GM23338 (cell line): Measurements from ENCODE around the gene C13orf46. TPM values are rescaled to one million over a fixed set of nuclear protein-coding genes. Genes with fewer than 3 reads are reported as not detected.

ENCODE experiments used
- ATAC-seq: fragments of 200-7000 bp; cut with Tn5 transposase; 3 replicates; pipeline ENCODE4 v1.9.1; 2020
- DNase-seq: peaks from one replicate; pipeline ENCODE4 v3.0.0-alpha.2; 2015; ENCODE audit warnings: low spot score
- H2AFZ ChIP-seq: fragments of 200-600 bp; sonication (generic); 2 replicates; pipeline ENCODE4 v1.8.0; 2016; ENCODE audit warnings: antibody characterized with exemption, mild to moderate bottlenecking, moderate library complexity
- H3F3A ChIP-seq: fragments of 200-600 bp; sonication (generic); replicated peaks from 2 replicates; pipeline ENCODE4 v1.8.0; 2017; ENCODE audit warnings: antibody characterized with exemption, mixed run types, low read depth
- H3K27ac ChIP-seq: fragments of 200-600 bp; sonication (generic); 2 replicates; pipeline ENCODE4 v1.6.1; 2016; ENCODE audit warnings: low read depth
- H3K27me3 ChIP-seq: fragments of 200-600 bp; sonication (generic); 2 replicates; pipeline ENCODE4 v1.8.0; 2016; ENCODE audit warnings: mild to moderate bottlenecking, mixed run types, moderate library complexity; ENCODE audit not compliant: insufficient read depth
- H3K36me3 ChIP-seq: fragments of 200-600 bp; sonication (generic); 2 replicates; pipeline ENCODE4 v1.8.0; 2016; ENCODE audit warnings: mild to moderate bottlenecking; ENCODE audit not compliant: insufficient read depth
- H3K4me1 ChIP-seq: fragments of 200-600 bp; sonication (generic); 2 replicates; pipeline ENCODE4 v1.8.0; 2016; ENCODE audit warnings: mild to moderate bottlenecking, moderate library complexity; ENCODE audit not compliant: insufficient read depth
- H3K4me2 ChIP-seq: fragments of 200-600 bp; sonication (generic); 2 replicates; pipeline ENCODE4 v1.7.1; 2017; ENCODE audit warnings: mixed run types
- H3K4me3 ChIP-seq: fragments of 200-600 bp; sonication (generic); 2 replicates; pipeline ENCODE4 v1.6.1; 2016; ENCODE audit warnings: mixed run types
- H3K79me2 ChIP-seq: fragments of 200-600 bp; sonication (generic); replicated peaks from 2 replicates; pipeline ENCODE4 v1.8.0; 2017; ENCODE audit warnings: mild to moderate bottlenecking; ENCODE audit not compliant: insufficient read depth
- H3K9me2 ChIP-seq: fragments of 200-600 bp; sonication (generic); 2 replicates; pipeline ENCODE4 v1.8.0; 2017; ENCODE audit not compliant: insufficient read depth
- H4K20me1 ChIP-seq: fragments of 200-600 bp; sonication (generic); replicated peaks from 2 replicates; pipeline ENCODE4 v1.8.0; 2017; ENCODE audit warnings: mild to moderate bottlenecking; ENCODE audit not compliant: insufficient read depth
- H3K27ac Mint-ChIP-seq: 2 replicates; pipeline ENCODE4 v1.8.0; 2020; ENCODE audit warnings: inconsistent platforms, mild to moderate bottlenecking, moderate library complexity, mixed read lengths
- H3K27me3 Mint-ChIP-seq: 3 replicates; pipeline ENCODE4 v1.8.0; 2022; ENCODE audit warnings: low read depth, mild to moderate bottlenecking, moderate library complexity, mixed read lengths, inconsistent platforms; ENCODE audit not compliant: insufficient read depth, poor library complexity
- H3K36me3 Mint-ChIP-seq: 3 replicates; pipeline ENCODE4 v1.8.0; 2021; ENCODE audit warnings: low read depth, mild to moderate bottlenecking, inconsistent platforms, moderate library complexity, mixed read lengths
- H3K4me1 Mint-ChIP-seq: 3 replicates; pipeline ENCODE4 v1.8.0; 2020; ENCODE audit warnings: mild to moderate bottlenecking, inconsistent platforms, mixed read lengths
- H3K4me3 Mint-ChIP-seq: 3 replicates; pipeline ENCODE4 v1.8.0; 2021; ENCODE audit warnings: moderate library complexity, mild to moderate bottlenecking, inconsistent platforms, mixed read lengths
- H3K9me3 Mint-ChIP-seq: 3 replicates; pipeline ENCODE4 v1.8.0; 2020; ENCODE audit warnings: moderate library complexity, mild to moderate bottlenecking, inconsistent platforms, mixed read lengths
- CREB1 ChIP-seq: fragments of 250-450 bp; sonication (Bioruptor Pico); IDR thresholded peaks from 2 replicates; pipeline ENCODE4 v1.5.0; 2020; ENCODE audit warnings: low read depth, mild to moderate bottlenecking, moderate library complexity
- ETS1 ChIP-seq: IDR thresholded peaks from 2 replicates; pipeline ENCODE4 v1.6.1; 2016; ENCODE audit warnings: antibody characterized with exemption
- EZH2 ChIP-seq: fragments of 200-600 bp; sonication (generic); IDR thresholded peaks from one replicate; pipeline ENCODE4 v1.8.0; 2017; ENCODE audit warnings: antibody characterized with exemption, mild to moderate bottlenecking, low read depth; ENCODE audit not compliant: unreplicated experiment
- NANOG ChIP-seq: IDR thresholded peaks from 2 replicates; pipeline ENCODE4 v1.6.1; 2016; ENCODE audit warnings: antibody characterized with exemption, borderline replicate concordance
- ZNF114 ChIP-seq: fragments of 250-450 bp; sonication (Bioruptor Pico); IDR thresholded peaks from 2 replicates; pipeline ENCODE4 v1.5.0; 2020; ENCODE audit warnings: mild to moderate bottlenecking, moderate library complexity
- ZNF462 ChIP-seq: fragments of 250-450 bp; sonication (Bioruptor Pico); IDR thresholded peaks from 2 replicates; pipeline ENCODE4 v1.5.0; 2020; ENCODE audit warnings: mild to moderate bottlenecking, moderate library complexity
- polyA plus RNA-seq: library from polyadenylated mRNA; unstranded; fragments of >200 nt; fragmentation: Nextera tagmentation; extraction: Ambion mirVana; gene quantifications from 2 replicates; pipeline ENCODE4 v1.2.1, GENCODE V29; 2016
- total RNA-seq: library from RNA; depleted of rRNA; stranded (reverse); fragments of >200 nt; shearing (Covaris generic); gene quantifications from 2 replicates; pipeline ENCODE4 v1.2.3, GENCODE V29; 2014

Gene C13orf46
- total and polyA plus RNA-seq, 2 experiments from 2014 or later, result 0.44 to 1.5 TPM

- TF ChIP-seq ZNF462 (no peak), ETS1 (no peak), CREB1 (CRISPR knock-in tag) (no peak), EZH2 (no peak)
These were observed 36.8 kb downstream of the C13orf46 start (continued) for GRCh38 chr13:113937073-113937472.

GRCh38 chr13:113936166-113936965 is 37.5 kb downstream of the C13orf46 start:
- H3K4me1 Mint-ChIP-seq, result peaks cover 11% of the 10 kb centered on the region
- peaks cover 18% of the 10 kb centered on the region for H3K27me3 Mint-ChIP-seq
- Histone ChIP-seq H3K36me3 (no peaks in the 10 kb centered on the region), H2AFZ (no peak overlapping the region), H3K27ac (no peak overlapping the region), H3K27me3 (no peaks in the 10 kb centered on the region), H3K4me2 (no peak overlapping the region), H3K4me1 (no peaks in the 10 kb centered on the region), H3K9me2 (no peaks in the 10 kb centered on the region), H3F3A (no peaks in the 10 kb centered on the region), H4K20me1 (no peaks in the 10 kb centered on the region), H3K79me2 (no peaks in the 10 kb centered on the region), H3K4me3 (no peak overlapping the region)
- no peaks in the 10 kb centered on the region for H3K9me3 Mint-ChIP-seq
- no peak overlapping the region for H3K27ac Mint-ChIP-seq
- DNase-seq (no peak), ATAC-seq (no peak)
- H3K36me3 Mint-ChIP-seq, result no peaks in the 10 kb centered on the region
- H3K4me3 Mint-ChIP-seq, result no peak overlapping the region
- TF ChIP-seq ZNF114 (CRISPR knock-in tag), result no peak
- TF ChIP-seq NANOG, result no peak
- no peak for TF ChIP-seq ZNF462
